Sigmoid colon (tissue), 7 donors: ENCODE results near the gene LOXHD1. TPM values are rescaled to one million over a fixed set of nuclear protein-coding genes. Genes with fewer than 3 reads are reported as not detected.

Experiments
- DNase-seq: peaks from one replicate; pipeline ENCODE4 v3.0.0-alpha.2; 2019
- H3K27ac ChIP-seq, 4 donors: fragments of 200-600 bp; sonication (generic); one replicate each; pipeline ENCODE4 v1.5.1; 2016 to 2019; ENCODE audit warnings: mild to moderate bottlenecking in 1 of 4
- H3K27me3 ChIP-seq, 3 donors: fragments of 200-600 bp; sonication (generic); one replicate each; pipeline ENCODE4 v1.5.1; 2019; ENCODE audit warnings: mild to moderate bottlenecking in 1 of 3
- H3K36me3 ChIP-seq, 4 donors: fragments of 200-600 bp; sonication (generic); one replicate each; pipeline ENCODE4 v1.5.1; 2016 to 2019
- H3K4me1 ChIP-seq, 4 donors: fragments of 200-600 bp; sonication (generic); one replicate each; pipeline ENCODE4 v1.5.1; 2017 to 2019
- H3K4me3 ChIP-seq, 4 donors: fragments of 200-600 bp; sonication (generic); one replicate each; pipeline ENCODE4 v1.5.1; 2017 to 2019; ENCODE audit warnings: mild to moderate bottlenecking in 2 of 4, moderate library complexity in 1 of 4
- H3K9me3 ChIP-seq, 4 donors: fragments of 200-600 bp in 3 of 4; sonication (generic) in 3 of 4; one replicate each; pipeline versions ENCODE4 v1.5.1 to v1.6.1; 2013 to 2019
- CTCF ChIP-seq, 4 experiments: fragments of 450-650 bp in 3 of 4; fragments of 200-600 bp in 1 of 4; IDR thresholded peaks; one replicate each; pipeline ENCODE4 v1.5.1; 2016 to 2019; ENCODE audit warnings: antibody characterized with exemption in 4 of 4, mild to moderate bottlenecking in 3 of 4, moderate library complexity in 2 of 4
- EP300 ChIP-seq, 4 donors: sonication (generic); formaldehyde crosslinking; IDR thresholded peaks; one replicate each; pipeline ENCODE4 v1.6.1; 2017; ENCODE audit warnings: antibody characterized with exemption in 4 of 4
- POLR2A ChIP-seq, 2 donors: fragments of 450-650 bp; IDR thresholded peaks; one replicate each; pipeline ENCODE4 v1.6.1; 2016; ENCODE audit warnings: antibody characterized with exemption in 2 of 2, mild to moderate bottlenecking in 2 of 2, moderate library complexity in 2 of 2
- POLR2AphosphoS5 ChIP-seq, 4 donors: sonication (generic); formaldehyde crosslinking; IDR thresholded peaks; one replicate each; pipeline ENCODE4 v1.6.1; 2017; ENCODE audit warnings: antibody characterized with exemption in 4 of 4
- WGBS, 2 donors: extraction: QIAGEN DNeasy Blood & Tissue Kit; methylation state at CpG; one replicate each; pipeline ENCODE4 v1.1.7; 2013; 5-methylcytosine and 5-hydroxymethylcytosine counted together
- intact Hi-C: fragments of 100-400 bp; cut with DNase I; formaldehyde crosslinking; loops from one replicate; pipeline ENCODE4 v1.15.1; 2023
- polyA plus RNA-seq, 3 donors: library from polyadenylated mRNA; stranded (reverse); fragments of 200-250 nt; gene quantifications; one replicate each; pipeline ENCODE4 v1.2.3, GENCODE V29; 2013
- total RNA-seq, 4 donors: library from RNA; depleted of rRNA; stranded (reverse); fragments of >200 nt; gene quantifications; one replicate each; pipeline ENCODE4 v1.1.0, GENCODE V29; 2016
- donor health status: healthy with polysubstance abuse.
- donor health status: Bipolar disorder and iron deficiency.
- donor health status: healthy.

LOXHD1 gene
- total and polyA plus RNA-seq, 7 donors: 0.06 to 0.28 (median 0.27) TPM; not detected in 4

- Histone ChIP-seq H3K27ac (no peak overlapping the region), H3K4me3 (no peak overlapping the region), H3K4me1 (no peaks in the 10 kb centered on the region), H3K36me3 (peaks cover 0 to 8% (median 0%) of the 10 kb centered on the region in 4 donors), H3K9me3 (peaks cover 0 to 6% (median 5%) of the 10 kb centered on the region in 4 donors), H3K27me3 (no peaks in the 10 kb centered on the region)
- 92% methylated on average over 2 of the region's 2 CpGs for WGBS, 2 donors
- DNase-seq: no peak
- intact Hi-C loops: no loop called here
- TF ChIP-seq CTCF (IDR thresholded peaks at IDR 0.05): no peak
- no peak for TF ChIP-seq POLR2A (IDR thresholded peaks at IDR 0.05)
- no peak for TF ChIP-seq POLR2AphosphoS5 (IDR thresholded peaks at IDR 0.05)
- TF ChIP-seq EP300 (IDR thresholded peaks at IDR 0.05): no peak
Observed at GRCh38 chr18:46449033-46449432, 208.0 kb downstream of the LOXHD1 start.

- Histone ChIP-seq H3K9me3 (peaks cover 0 to 6% (median 5%) of the 10 kb centered on the region in 4 donors), H3K4me1 (no peaks in the 10 kb centered on the region)
- WGBS, 2 donors: 62 to 73% methylated on average over 4 of the region's 4 CpGs
Observed at GRCh38 chr18:46448347-46448746, 208.7 kb downstream of the LOXHD1 start.

GRCh38 chr18:46447792-46448191 is 209.2 kb downstream of the LOXHD1 start:
- no peaks in the 10 kb centered on the region for H3K4me1 ChIP-seq
- peaks cover 0 to 8% (median 0%) of the 10 kb centered on the region in 4 donors for H3K36me3 ChIP-seq
- peaks cover 0 to 6% (median 5%) of the 10 kb centered on the region in 4 donors for H3K9me3 ChIP-seq
- DNase-seq: no peak
- no peak overlapping the region for H3K4me3 ChIP-seq
- H3K27ac ChIP-seq: no peak overlapping the region
- H3K27me3 ChIP-seq: no peaks in the 10 kb centered on the region
- intact Hi-C loops: no loop called here
- no peak for TF ChIP-seq EP300 (IDR thresholded peaks at IDR 0.05)
- no peak for TF ChIP-seq POLR2A (IDR thresholded peaks at IDR 0.05)
- no peak for TF ChIP-seq POLR2AphosphoS5 (IDR thresholded peaks at IDR 0.05)
- no peak for TF ChIP-seq CTCF (IDR thresholded peaks at IDR 0.05)
- WGBS, 2 donors: 93 to 96% methylated on average over 5 of the region's 5 CpGs

More at GRCh38 chr18:46448347-46448746, 208.7 kb downstream of the LOXHD1 start:
- Histone ChIP-seq H3K27ac (no peak overlapping the region), H3K27me3 (no peaks in the 10 kb centered on the region), H3K36me3 (peaks cover 0 to 8% (median 0%) of the 10 kb centered on the region in 4 donors), H3K4me3 (no peak overlapping the region)
- intact Hi-C loops: no loop called here
- TF ChIP-seq POLR2A (IDR thresholded peaks at IDR 0.05) (no peak), POLR2AphosphoS5 (IDR thresholded peaks at IDR 0.05) (no peak), CTCF (IDR thresholded peaks at IDR 0.05) (no peak), EP300 (IDR thresholded peaks at IDR 0.05) (no peak)
- no peak for DNase-seq

GRCh38 chr18:46447323-46447722 is 209.7 kb downstream of the LOXHD1 start:
- 76 to 88% methylated on average over 4 of the region's 4 CpGs for WGBS, 2 donors
- no peaks in the 10 kb centered on the region for H3K27me3 ChIP-seq
- no peak for TF ChIP-seq EP300 (IDR thresholded peaks at IDR 0.05)
- peaks cover 0 to 6% (median 5%) of the 10 kb centered on the region in 4 donors for H3K9me3 ChIP-seq
- intact Hi-C loops: no loop called here
- peaks cover 0 to 8% (median 0%) of the 10 kb centered on the region in 4 donors for H3K36me3 ChIP-seq
- H3K4me3 ChIP-seq: no peak overlapping the region
- no peak for DNase-seq
- no peak overlapping the region for H3K27ac ChIP-seq
- H3K4me1 ChIP-seq: no peaks in the 10 kb centered on the region

GRCh38 chr18:46445522-46446313 is 211.3 kb downstream of the LOXHD1 start:
- H3K36me3 ChIP-seq: peaks cover 0 to 6% (median 0%) of the 10 kb centered on the region in 4 donors
- TF ChIP-seq CTCF (IDR thresholded peaks at IDR 0.05) (no peak), POLR2AphosphoS5 (IDR thresholded peaks at IDR 0.05) (no peak), EP300 (IDR thresholded peaks at IDR 0.05) (no peak), POLR2A (IDR thresholded peaks at IDR 0.05) (no peak)
- WGBS, 2 donors: 41 to 79% methylated on average over 3 of the region's 3 CpGs

More at GRCh38 chr18:46445522-46446313, 211.3 kb downstream of the LOXHD1 start:
- H3K4me1 ChIP-seq: no peaks in the 10 kb centered on the region
- peaks cover 0 to 3% (median 2%) of the 10 kb centered on the region in 4 donors for H3K9me3 ChIP-seq
- H3K27me3 ChIP-seq: no peaks in the 10 kb centered on the region
- no peak overlapping the region for H3K4me3 ChIP-seq
- no peak overlapping the region for H3K27ac ChIP-seq
- DNase-seq: no peak
- intact Hi-C loops: no loop called here
